VCaP (cell line): ENCODE results near the gene EIF5A.

Source experiments
- H3K27ac ChIP-seq: fragments of 450-650 bp; 2 replicates; pipeline ENCODE4 v1.5.1; 2017
- TF ChIP-seq, protein P1 (sequence below): fragments of 450-650 bp; conservative IDR thresholded peaks from 2 replicates; pipeline ENCODE4 v1.5.1; 2017; ENCODE audit warnings: mild to moderate bottlenecking, moderate library complexity

Gene EIF5A

DNA sequence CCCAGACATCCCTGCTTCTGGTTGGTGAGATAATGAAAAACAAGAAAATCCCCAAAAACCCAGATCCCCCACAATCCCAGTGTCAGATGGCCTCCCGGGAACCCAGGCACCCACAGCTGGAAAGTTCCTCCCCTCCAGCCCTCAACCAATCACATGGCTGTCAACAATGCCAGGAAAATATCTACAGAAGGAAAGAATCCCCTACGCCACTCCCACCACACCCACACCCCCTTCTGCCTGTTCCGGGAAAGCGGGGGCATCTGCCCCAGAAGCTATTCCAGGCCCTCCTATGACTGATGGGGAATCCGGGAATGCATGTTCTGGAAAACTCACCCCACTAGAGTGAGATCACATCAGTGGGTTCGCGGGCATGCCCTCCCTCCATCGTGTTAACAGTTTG, 49.3 kb downstream of the EIF5A start:
- TF ChIP-seq, protein P1, sequence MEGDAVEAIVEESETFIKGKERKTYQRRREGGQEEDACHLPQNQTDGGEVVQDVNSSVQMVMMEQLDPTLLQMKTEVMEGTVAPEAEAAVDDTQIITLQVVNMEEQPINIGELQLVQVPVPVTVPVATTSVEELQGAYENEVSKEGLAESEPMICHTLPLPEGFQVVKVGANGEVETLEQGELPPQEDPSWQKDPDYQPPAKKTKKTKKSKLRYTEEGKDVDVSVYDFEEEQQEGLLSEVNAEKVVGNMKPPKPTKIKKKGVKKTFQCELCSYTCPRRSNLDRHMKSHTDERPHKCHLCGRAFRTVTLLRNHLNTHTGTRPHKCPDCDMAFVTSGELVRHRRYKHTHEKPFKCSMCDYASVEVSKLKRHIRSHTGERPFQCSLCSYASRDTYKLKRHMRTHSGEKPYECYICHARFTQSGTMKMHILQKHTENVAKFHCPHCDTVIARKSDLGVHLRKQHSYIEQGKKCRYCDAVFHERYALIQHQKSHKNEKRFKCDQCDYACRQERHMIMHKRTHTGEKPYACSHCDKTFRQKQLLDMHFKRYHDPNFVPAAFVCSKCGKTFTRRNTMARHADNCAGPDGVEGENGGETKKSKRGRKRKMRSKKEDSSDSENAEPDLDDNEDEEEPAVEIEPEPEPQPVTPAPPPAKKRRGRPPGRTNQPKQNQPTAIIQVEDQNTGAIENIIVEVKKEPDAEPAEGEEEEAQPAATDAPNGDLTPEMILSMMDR, result no peak
- no peak overlapping the region for H3K27ac ChIP-seq

DNA sequence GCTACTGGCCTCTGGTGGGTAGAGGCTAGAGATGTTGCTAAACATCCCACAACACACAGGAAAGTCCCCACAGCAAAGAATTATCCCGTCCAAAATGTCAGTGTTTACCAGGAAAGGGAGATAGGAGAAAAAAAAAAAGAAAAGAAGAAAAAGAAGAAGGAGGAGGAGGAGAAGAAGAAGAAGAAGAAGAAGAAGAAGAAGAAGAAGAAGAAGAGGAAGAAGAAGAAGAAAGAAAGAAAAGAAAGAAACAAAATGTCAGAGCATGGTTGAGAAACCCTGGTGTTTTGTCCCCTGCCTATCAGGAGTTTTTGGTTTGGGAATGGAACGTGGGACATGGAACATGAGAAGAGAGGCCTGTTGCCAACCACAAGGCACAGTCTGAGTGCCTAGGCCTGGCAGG, 50.0 kb downstream of the EIF5A start:
- TF ChIP-seq, protein P1, result no peak
- no peak overlapping the region for H3K27ac ChIP-seq

DNA sequence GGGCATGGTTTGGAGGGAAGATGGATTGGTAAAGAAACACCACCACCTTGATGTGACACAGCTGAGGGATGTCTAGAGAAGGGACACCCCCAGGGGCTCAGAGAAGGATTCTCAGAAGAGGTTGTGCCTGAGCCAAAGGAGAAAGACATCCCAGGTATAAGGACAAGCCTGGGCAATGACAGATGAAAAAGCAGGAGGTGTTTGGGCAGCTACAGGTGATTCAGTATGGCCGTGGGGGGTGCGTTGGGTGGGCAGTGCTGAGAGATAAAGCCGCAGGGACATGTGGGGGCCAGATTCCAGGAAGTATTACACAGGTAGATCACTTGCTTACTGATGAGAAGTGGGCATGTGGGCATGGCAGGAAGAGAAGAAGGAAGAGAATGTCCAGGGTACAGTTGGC, 54.5 kb downstream of the EIF5A start:
- H3K27ac ChIP-seq, result no peak overlapping the region
- TF ChIP-seq, protein P1, result no peak
